GM11168 (cell line): Measurements from ENCODE around the gene CYGB.
"Not testable (repeated sequence)": the region's sequence is repeated elsewhere in the genome, so short reads cannot be mapped to it uniquely, and the experiment has no call there.

Experiments used
- in situ Hi-C: fragments of 300-500 bp; cut with MboI; formaldehyde crosslinking; loops from one replicate; pipeline ENCODE4 v1.12.0; 2022; ENCODE audit warnings: low sequenced_read_pairs; ENCODE audit not compliant: unreplicated experiment

Gene CYGB

DNA sequence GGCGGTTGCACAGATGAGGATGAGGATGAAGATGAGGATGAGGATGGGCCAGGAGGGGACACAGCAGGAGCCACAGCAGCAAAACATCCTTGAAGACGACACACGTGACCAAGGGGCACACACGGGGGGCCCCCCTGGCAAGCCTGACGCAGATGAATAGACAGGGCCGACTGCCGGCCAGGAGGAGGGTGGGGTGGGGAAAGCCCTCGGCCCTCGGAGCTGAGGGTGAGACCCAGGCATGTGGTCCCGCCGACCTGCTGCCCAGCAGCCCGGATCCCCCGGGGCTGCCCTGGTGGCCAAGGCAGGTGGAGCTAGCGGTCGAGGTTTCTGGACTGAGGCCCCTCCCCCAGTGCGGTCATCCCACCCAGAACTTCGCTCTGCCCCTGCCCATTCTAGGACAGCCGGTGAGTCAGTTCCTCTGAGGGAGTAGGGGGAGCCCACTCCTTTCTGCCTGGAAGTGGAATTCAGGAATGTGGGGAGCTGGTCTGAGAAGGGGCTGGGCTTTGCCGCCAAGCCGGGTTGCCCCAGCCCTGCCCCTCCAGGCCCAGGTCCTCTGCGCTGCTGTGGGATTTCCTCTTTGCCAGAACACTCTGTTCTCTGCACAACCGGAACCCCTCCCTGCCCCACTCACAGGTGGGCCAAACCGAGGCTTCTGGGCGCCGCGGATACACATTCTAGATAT, 9.9 kb downstream of the CYGB start:
- in situ Hi-C loops = no loop called here

DNA sequence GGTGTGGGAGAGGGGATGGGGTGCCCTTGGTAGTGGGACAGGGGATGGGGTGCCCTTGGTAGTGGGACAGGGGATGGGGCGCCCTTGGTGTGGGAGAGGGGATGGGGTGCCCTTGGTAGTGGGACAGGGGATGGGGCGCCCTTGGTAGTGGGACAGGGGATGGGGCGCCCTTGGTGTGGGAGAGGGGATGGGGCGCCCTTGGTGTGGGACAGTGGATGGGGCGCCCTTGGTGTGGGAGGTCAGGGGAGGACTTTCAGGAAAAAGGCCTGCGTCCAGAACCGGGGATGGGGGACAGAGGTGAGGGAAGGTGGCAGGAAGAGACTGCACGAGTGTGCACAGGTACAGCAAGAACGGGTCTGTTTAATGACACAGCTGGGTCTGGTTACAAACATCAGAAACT, 10.5 kb downstream of the CYGB start:
- in situ Hi-C loops = not testable (repeated sequence)

DNA sequence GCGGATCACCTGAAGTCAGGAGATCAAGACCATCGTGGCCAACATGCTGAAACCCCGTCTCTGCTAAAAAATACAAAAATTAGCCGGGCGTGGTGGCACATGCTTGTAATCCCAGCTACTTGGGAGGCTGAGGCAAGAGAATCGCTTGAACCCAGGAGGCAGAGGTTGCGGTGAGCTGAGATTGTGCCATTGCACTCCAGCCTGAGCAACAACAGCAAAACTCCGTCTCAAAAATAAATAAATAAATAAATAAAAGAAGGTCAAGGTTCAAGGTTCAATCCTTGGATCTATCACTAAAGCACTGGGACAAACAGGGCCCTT, 12.0 kb downstream of the CYGB start:
- in situ Hi-C loops = not testable (repeated sequence)

DNA sequence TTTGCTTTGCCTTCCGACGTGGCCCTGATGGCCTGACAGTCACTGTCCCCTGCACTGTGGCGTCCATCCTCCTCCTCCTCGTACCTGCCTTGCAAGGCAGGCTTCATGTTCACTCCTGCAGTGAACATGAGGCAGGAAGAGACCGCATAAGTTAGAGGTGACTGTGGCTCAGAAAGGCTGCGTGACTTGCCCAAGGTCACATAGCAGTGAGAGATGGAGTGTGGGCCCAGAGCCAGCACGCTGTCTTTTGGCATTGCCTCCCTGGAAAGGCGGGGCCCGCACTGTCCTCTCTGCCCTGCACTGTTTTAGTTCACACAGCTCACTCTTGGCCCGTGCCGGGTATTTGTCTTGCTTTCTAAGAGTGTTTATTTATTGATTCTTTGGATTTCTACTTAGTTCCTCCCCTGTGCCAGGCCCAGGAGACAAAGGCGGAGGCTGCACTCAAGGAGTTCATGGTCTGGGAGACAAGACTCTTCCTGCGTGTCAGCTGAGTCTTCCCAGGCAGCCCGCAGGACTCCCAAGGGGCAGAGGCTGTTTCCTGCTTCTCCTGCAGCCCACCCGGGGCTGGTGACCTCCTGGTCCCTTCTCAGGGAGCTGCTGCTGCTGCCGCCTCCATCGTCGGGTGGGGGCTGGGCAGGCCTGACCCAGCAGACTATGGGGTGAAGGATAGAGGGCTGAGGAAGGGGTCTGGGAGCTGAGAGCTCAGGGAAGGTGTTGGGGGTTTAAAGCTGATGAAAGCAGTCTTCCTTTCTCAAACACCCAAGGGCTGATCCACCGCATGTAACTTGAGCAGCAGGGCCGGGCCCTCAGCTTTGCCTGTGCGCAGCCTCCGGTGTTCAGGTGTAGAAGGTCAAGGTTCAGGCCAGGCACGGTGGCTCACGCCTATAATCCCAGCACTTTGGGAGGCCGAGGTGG, 12.7 kb downstream of the CYGB start:
- in situ Hi-C loops = loop anchor here (5.0 kb wide), 1 partner anchor 97 kb away; no protein-coding TSS in a partner anchor

DNA sequence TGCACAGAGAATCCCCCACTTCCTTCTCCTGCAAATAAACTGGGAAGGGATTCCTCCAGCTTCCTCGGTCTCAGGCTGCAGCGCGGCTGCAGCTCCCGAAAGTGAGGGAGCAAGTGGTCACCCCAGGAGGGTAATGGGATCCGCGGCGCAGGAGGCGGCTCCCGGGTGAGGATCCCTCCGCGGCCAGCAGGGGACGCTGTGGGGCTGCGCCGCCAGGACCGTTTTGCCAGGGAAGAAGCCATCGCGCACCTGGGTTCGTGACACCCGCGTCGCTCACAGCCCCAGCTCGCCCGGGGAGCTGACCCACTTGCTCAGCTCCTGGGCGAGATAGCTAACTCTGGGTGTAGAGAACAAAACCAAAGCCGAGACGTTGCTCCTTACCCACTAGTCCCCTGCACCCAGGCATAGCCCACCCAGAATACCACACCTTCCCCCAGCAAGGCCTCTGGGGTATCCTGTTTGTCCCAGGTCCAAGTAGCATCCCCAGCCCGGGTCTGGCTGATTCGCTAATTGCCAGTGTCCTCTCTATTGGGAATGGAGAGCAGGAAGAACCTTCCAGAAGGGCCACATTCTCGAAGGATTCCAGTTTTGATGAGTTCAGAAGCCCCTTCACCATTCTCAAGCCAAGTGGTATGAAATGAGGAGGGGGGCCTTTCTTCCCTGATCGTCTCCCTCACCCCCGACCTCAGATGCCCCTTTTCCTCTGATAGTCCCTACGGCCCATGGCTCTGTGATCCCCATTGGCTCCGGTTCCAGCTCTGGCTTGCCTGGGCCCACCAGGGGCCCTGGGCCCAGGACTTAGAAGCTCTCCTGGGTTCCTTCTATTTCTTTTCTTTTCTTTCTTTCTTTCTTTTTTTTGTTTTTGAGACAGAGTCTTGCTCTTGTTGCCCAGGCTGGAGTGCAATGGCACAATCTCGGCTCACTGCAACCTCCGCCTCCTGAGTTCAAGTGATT, 14.1 kb downstream of the CYGB start:
- in situ Hi-C loops = loop anchor here (5.0 kb wide), 1 partner anchor 99 kb away; no protein-coding TSS in a partner anchor

DNA sequence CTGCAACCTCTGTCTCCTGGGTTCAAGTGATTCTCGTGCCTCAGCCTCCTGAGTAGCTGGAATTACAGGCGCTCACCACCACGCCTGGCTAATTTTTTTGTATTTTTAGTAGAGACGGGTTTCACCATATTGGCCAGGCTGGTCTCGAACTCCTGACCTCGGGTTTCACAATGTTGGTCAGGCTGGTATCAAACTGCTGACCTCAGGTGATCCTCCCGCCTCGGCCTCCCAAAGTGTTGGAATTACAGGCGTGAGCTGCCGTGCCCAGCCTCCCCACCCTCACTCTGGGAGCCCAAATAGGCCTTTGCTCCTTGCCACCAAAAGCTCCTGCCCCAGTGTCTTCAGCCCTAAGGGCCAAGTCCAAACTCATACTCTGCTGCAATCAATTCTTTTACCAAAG, 15.8 kb downstream of the CYGB start:
- in situ Hi-C loops = loop anchor here (5.0 kb wide), 1 partner anchor 101 kb away; no protein-coding TSS in a partner anchor

DNA sequence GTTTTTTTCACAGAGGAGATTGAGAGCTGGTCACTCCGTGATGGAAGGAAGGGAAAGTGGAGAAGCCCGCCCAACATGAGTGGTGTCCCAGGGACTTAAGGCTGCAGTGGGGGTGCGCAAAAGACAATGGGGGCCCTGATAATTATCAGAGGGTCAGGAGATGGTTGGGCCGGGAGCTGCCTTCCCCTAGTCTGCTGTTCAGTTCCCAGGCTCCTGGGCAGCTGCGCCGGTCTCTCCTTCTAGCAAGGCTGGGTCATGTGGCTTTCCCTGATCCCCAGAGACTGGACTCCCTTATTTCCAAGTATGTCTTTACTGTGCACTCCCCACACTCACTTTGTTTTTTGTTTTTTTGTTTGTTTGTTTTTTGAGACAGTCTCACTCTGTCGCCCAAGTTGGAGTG, 16.2 kb downstream of the CYGB start:
- in situ Hi-C loops = loop anchor here (5.0 kb wide), 1 partner anchor 101 kb away; no protein-coding TSS in a partner anchor

DNA sequence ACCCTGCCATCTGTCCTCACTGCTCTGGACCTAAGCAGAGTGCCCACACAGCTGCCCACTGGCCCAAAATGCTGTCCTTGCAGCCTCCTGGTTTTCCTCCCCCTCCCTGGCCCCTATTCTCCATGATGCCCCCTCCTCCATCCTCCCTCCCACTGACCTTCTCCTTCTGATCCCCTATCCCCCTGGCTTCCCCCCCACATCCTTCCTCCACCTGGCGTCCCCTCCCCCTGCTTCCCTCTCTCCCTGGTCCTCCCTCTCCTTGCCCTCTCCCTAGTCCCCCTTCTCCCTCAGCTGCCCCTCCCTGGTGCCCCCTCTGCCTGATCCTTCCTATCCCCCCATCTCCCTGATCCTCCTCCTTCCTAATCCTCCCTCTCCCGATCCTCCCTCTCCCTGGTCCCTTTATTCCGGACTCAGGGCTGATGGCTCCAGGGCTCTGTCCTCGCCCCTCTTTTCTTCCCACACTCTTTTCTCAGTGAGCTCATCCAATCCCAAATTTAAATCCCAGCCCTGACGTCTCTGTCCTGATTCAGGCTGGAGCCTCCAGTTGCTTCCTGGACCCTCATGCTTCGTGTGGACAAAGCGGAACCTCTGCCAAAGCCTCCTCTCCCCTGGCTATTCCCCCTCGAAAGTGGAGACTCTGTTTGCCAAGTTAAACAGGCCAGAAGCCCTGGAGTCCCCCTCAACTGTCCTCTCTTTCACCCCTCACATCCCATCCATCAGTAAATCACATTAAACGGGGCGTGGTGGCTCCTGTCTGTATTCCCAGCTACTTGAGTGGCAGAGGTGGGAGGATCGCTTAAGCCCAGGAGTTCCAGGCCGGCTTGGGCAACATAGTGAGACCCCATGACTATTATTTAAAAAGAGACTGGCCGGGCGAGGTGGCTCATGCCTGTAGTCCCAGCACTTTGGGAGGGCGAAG, 18.2 kb downstream of the CYGB start:
- in situ Hi-C loops = no loop called here

DNA sequence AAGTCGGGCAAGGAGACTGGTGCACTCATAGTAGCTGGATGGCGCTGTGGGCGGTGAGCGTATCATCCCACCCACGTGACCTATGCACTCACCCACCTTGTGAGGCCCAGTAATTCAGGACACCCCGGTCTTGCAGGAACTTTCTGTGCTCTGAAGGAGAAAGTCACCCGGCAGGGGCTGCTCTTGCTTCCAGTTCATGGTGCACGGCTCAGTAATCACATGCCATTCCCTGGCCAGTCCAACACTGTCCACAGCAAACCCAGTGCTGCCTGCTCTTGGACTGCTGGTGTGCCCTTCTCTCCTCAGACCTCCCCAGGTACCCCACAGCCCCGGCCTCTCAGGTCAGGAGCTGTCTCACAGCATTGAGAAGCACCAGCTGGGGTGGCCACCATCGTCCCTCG, 19.9 kb downstream of the CYGB start:
- in situ Hi-C loops = no loop called here

DNA sequence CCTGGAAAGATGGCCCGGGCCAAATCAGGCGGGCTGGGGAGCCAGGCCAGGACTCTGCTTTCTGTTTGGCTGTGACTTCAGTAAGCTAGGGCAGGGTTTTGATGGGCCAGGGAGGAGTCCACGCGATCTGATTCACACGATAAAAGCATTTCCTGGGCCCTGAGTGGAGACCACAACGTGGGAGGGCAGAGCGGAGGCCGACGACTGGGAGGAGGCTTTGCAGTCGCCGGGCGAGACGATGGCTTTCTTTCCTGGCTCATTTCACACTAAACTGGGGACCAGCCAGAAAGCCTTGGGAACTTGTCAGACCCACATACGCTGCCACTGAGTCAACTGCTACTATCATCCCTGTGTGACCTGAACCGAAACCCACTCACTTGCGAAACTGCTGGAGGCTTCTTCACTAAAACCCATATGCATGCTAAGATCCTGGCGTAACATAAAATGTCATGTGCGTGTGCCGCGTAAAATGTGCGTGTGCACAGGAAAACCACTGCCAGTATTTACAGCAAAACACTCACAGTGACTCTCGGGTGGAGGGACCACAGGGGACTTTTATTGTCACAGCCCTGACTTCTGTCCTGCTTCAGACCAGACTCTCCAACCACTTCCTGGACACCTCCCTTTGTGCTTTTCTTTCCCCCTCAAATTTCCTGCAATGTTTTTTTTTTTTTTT, 22.1 kb downstream of the CYGB start:
- in situ Hi-C loops = no loop called here

DNA sequence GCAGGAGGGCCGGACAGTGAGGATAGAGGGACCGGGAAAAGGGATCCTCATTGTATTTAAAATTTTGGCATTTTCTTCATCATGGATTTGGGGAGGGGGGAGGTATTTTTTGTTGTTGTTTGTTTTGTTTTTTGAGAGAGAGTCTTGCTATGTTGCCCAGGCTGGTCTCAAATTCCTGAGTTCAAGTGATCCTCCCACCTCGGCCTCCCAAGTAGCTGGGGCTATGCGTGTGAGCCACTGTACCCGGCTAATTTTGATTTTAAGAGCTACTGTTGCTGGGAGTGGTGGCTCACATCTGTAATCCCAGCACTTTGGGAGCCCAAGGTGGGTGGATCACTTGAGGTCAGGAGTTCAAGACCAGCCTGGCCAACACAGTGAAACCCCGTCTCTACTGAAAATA, 23.2 kb downstream of the CYGB start:
- in situ Hi-C loops = not testable (repeated sequence)

DNA sequence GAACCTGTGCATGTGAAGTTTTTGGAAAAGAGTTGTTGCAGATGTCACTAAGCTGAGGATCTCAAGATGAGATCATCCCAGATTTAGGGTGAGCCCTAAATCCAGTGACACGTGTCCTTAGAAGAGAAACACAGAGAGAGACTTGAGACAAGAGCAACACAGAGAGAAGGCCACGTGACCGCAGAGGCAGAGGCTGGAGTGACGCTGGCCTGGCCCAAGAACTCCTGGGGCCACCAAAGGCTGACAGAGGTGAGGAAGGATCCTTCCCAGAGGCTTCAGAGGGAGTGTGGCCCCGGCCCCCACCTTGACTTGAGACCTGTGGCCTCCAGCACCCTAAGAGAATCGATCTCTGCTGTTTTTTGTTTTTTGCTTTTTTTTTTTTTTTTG, 24.2 kb downstream of the CYGB start:
- in situ Hi-C loops = no loop called here

DNA sequence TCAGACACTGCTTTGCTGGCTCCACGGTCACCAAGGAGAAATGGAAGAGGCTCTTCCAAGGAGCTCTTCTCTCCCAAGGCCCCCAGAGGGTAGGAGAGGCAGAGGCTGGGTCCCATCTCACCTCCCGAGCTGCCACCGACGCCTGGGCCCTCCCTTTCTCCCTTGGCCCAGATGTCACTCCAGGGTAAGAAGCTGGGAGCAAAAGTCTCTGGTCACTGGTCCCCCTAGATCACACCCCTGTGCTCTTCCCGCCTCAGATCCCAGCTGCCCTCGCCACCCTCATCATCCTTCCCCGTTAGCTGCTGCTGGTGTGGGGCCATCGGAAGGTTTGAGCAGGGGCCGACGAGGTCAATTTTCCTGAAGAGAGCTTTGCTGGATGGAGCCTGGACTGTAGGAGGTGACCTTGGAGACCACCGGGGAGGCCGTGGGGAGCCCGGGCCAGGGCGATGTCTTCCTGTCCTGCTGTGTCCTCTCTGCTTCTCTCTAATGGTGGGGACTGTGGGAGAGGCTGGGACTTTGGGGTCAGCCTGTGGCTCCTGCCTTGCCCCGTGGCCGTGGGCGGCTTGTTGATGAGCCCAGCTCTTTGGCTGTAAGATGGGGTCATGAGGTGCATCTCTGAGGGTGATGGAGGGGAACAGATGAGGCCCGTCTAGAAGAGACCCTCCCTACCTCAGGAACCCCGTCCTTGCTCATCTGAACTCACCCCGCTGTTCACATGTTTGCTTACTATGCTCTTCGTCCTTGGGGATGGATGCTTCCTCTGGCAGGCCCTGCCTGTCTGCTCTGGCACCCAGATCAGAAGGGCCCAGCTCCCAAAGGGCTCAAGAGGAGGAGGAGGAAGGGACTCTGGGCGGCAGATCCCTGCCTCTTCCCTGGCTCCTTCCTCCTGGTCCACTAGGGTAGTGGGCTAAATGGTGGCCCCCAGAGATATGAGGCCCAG, 24.9 kb downstream of the CYGB start:
- in situ Hi-C loops = no loop called here

DNA sequence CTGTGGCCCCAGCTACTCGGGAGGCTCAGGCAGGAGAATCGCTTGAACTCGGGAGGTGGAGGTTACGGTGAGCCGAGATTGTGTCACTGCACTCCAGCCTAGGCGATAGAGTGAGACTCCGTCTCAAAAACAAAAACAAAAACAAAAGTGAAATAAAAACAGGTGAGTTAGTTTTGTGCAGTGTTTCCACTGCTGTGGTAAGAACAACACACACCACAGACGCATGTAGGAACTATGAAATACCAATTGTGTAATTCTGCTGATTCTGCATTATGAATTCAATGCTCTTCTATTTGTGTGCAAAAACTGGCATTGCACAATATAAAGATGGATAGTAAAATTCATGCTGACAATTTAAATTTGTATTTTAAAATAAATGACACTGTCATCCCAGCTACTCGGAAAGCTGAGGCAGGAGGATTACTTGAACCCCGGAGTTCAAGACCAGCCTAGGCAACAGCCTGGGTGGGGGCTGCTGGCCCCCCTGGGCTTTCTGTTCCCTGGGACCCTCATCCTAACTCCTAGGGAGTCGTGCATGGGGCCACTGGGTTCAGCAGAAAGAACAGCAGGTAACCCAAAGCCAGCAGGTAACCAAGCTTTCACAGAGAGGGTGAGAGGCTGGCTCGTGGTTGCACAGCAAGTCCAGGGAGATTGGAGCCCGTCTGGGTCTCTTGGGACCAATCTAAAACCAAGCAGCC, 25.7 kb downstream of the CYGB start:
- in situ Hi-C loops = no loop called here

DNA sequence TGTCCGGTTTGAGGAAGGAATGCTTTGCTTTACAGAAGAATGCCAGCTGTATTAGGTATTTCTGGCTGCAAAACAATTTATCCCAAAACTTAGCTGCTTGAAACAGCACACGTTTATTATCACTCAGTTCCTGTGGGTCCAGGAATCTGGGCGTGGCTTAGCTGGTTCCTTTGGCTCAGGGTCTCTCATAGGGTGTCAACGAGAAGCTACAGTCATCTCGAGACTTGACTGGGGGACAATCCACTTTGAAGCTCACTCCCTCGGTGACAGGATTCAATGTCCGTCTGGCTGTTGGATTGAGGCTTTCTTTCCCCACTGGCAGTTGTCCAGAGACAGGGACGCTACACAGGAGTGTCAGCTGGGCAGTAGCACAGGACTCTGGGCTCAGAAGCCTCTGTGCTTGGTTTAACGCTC, 26.7 kb downstream of the CYGB start:
- in situ Hi-C loops = no loop called here

DNA sequence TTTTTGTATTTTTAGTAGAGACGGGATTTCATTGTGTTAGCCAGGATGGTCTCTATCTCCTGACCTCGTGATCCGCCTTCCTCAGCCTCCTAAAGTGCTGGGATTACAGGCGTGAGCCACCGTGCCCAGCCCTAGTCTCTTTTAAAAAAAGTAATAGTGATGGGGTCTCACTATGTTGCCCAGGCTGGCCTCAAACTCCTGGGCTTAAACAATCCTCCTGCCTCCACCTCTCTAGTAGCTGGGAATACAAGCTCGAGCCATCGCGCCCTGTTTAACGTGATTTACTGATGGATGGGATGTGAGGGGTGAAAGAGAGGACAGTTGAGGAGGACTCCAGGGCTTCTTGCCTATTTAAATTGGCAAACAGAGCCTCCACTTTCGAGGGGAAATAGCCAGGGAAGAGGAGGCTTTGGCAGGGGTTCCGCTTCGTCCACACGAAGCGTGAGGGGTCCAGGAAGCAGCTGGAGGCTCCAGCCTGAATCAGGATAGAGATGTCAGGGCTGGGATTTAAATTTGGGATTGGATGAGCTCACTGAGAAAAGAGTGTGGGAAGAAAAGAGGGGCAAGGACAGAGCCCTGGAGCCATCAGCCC, 28.9 kb downstream of the CYGB start:
- in situ Hi-C loops = loop anchor here (5.0 kb wide), 1 partner anchor 41 kb away; the partner anchor contains the start of gene AANAT
